Measurements from ENCODE around the gene OCA2.
"Not testable (repeated sequence)": the region's sequence is repeated elsewhere in the genome, so short reads cannot be mapped to it uniquely, and the experiment has no call there.

OCA2 gene

GRCh38 chr15:27853624-27854455, 245.3 kb downstream of the OCA2 start:
- in situ Hi-C loops (cut with HindIII; ENCODE audit: low sequenced_read_pairs) = no loop called here

GRCh38 chr15:27851858-27852210, 247.3 kb downstream of the OCA2 start:
- in situ Hi-C loops (cut with HindIII; ENCODE audit: low sequenced_read_pairs) = no loop called here

GRCh38 chr15:27850981-27851857, 247.9 kb downstream of the OCA2 start:
- in situ Hi-C loops (cut with HindIII; ENCODE audit: low sequenced_read_pairs) = no loop called here

GRCh38 chr15:27850050-27850449, 249.1 kb downstream of the OCA2 start:
- in situ Hi-C loops (cut with HindIII; ENCODE audit: low sequenced_read_pairs) = no loop called here

GRCh38 chr15:27848936-27849335, 250.2 kb downstream of the OCA2 start:
- in situ Hi-C loops (cut with HindIII; ENCODE audit: low sequenced_read_pairs) = not testable (repeated sequence)

- in situ Hi-C loops (cut with HindIII; ENCODE audit: low sequenced_read_pairs) = no loop called here
Measured at GRCh38 chr15:27847775-27848710, 251.1 kb downstream of the OCA2 start.

GRCh38 chr15:27846722-27847395, 252.3 kb downstream of the OCA2 start:
- in situ Hi-C loops (cut with HindIII; ENCODE audit: low sequenced_read_pairs) = no loop called here

- in situ Hi-C loops (cut with HindIII; ENCODE audit: low sequenced_read_pairs) = no loop called here
Measured at GRCh38 chr15:27845535-27846369, 253.4 kb downstream of the OCA2 start.

GRCh38 chr15:27844018-27844666, 255.0 kb downstream of the OCA2 start:
- in situ Hi-C loops (cut with HindIII; ENCODE audit: low sequenced_read_pairs) = no loop called here

GRCh38 chr15:27843146-27843545, 256.0 kb downstream of the OCA2 start:
- in situ Hi-C loops (cut with HindIII; ENCODE audit: low sequenced_read_pairs) = no loop called here

GRCh38 chr15:27842526-27842925, 256.6 kb downstream of the OCA2 start:
- in situ Hi-C loops (cut with HindIII; ENCODE audit: low sequenced_read_pairs) = no loop called here

- in situ Hi-C loops (cut with HindIII; ENCODE audit: low sequenced_read_pairs) = no loop called here
Measured at GRCh38 chr15:27835233-27835939, 263.7 kb downstream of the OCA2 start.

GRCh38 chr15:27834684-27835083, 264.4 kb downstream of the OCA2 start:
- in situ Hi-C loops (cut with HindIII; ENCODE audit: low sequenced_read_pairs) = no loop called here

GRCh38 chr15:27833974-27834373, 265.1 kb downstream of the OCA2 start:
- in situ Hi-C loops (cut with HindIII; ENCODE audit: low sequenced_read_pairs) = no loop called here

- in situ Hi-C loops (cut with HindIII; ENCODE audit: low sequenced_read_pairs) = no loop called here
Measured at GRCh38 chr15:27833178-27833577, 265.9 kb downstream of the OCA2 start.

GRCh38 chr15:27832237-27832596, 266.9 kb downstream of the OCA2 start:
- in situ Hi-C loops (cut with HindIII; ENCODE audit: low sequenced_read_pairs) = no loop called here

- in situ Hi-C loops (cut with HindIII; ENCODE audit: low sequenced_read_pairs) = no loop called here
Measured at GRCh38 chr15:27831384-27832236, 267.5 kb downstream of the OCA2 start.

- in situ Hi-C loops (cut with HindIII; ENCODE audit: low sequenced_read_pairs) = no loop called here
Measured at GRCh38 chr15:27828746-27829145, 270.4 kb downstream of the OCA2 start.

Data from DLD1 (cell line).